Neural cell (in vitro differentiated cells): ENCODE results near the gene OCIAD2. TPM values are rescaled to one million over a fixed set of nuclear protein-coding genes. Genes with fewer than 3 reads are reported as not detected.

ENCODE experiments used
- H2AFZ ChIP-seq: fragments of 200-600, 300-800 bp; sonication (generic), shearing (Covaris generic); 2 replicates; pipeline ENCODE4 v1.6.0; 2014; ENCODE audit warnings: low read depth, mild to moderate bottlenecking, antibody characterized with exemption, low read length, moderate library complexity
- H3F3A ChIP-seq: fragments of 200-600 bp; shearing (Covaris generic); 2 replicates; pipeline ENCODE4 v1.6.1; 2016; ENCODE audit warnings: mild to moderate bottlenecking, moderate library complexity, mixed read lengths, antibody characterized with exemption, low read length; ENCODE audit not compliant: insufficient read depth, poor library complexity, severe bottlenecking
- H3K27ac ChIP-seq: fragments of 200-600, 300-800 bp; sonication (generic), shearing (Covaris generic); 2 replicates; pipeline ENCODE4 v1.5.1; 2014; ENCODE audit warnings: mild to moderate bottlenecking, low read length, moderate library complexity
- H3K27me3 ChIP-seq: fragments of 300-800, 200-600 bp; sonication (generic), shearing (Covaris generic); 2 replicates; pipeline ENCODE4 v1.6.0; 2014; ENCODE audit warnings: mild to moderate bottlenecking, low read depth, low read length, moderate library complexity; ENCODE audit not compliant: insufficient read depth
- H3K36me3 ChIP-seq: fragments of 300-800, 200-600 bp; sonication (generic), shearing (Covaris generic); 2 replicates; pipeline ENCODE4 v1.5.1; 2014; ENCODE audit warnings: mild to moderate bottlenecking, antibody characterized with exemption, low read length, moderate library complexity; ENCODE audit not compliant: insufficient read depth
- H3K4me2 ChIP-seq: fragments of 300-800, 200-600 bp; sonication (generic), shearing (Covaris generic); 2 replicates; pipeline ENCODE4 v1.6.0; 2014; ENCODE audit warnings: mild to moderate bottlenecking, low read length
- H3K4me3 ChIP-seq: fragments of 300-800, 200-600 bp; sonication (generic), shearing (Covaris generic); 2 replicates; pipeline ENCODE4 v1.5.1; 2014; ENCODE audit warnings: mild to moderate bottlenecking, low read length, moderate library complexity
- H3K79me2 ChIP-seq: fragments of 200-600 bp; shearing (Covaris generic); replicated peaks from 2 replicates; pipeline ENCODE4 v1.6.0; 2014; ENCODE audit warnings: mild to moderate bottlenecking, low read length, moderate library complexity; ENCODE audit not compliant: insufficient read depth
- H3K9ac ChIP-seq: fragments of 300-800, 200-600 bp; sonication (generic), shearing (Covaris generic); 2 replicates; pipeline ENCODE4 v1.6.1; 2016; ENCODE audit warnings: mild to moderate bottlenecking, low read length, mixed read lengths
- H3K9me2 ChIP-seq: fragments of 200-600 bp; shearing (Covaris generic); 2 replicates; pipeline ENCODE4 v1.6.1; 2016; ENCODE audit warnings: mild to moderate bottlenecking, low read length, mixed read lengths; ENCODE audit not compliant: insufficient read depth
- H3K9me3 ChIP-seq: fragments of 200-600, 300-800 bp; sonication (generic), shearing (Covaris generic); 2 replicates; pipeline ENCODE4 v1.6.1; 2016; ENCODE audit warnings: mild to moderate bottlenecking, mixed run types, low read length, moderate library complexity, mixed read lengths
- H4K20me1 ChIP-seq: fragments of 200-600 bp; shearing (Covaris generic); 2 replicates; pipeline ENCODE4 v1.6.1; 2016; ENCODE audit warnings: mild to moderate bottlenecking, mixed run types; ENCODE audit not compliant: insufficient read depth
- EP300 ChIP-seq: fragments of 450-650 bp; conservative IDR thresholded peaks from 2 replicates; pipeline ENCODE4 v1.6.1; 2014; ENCODE audit warnings: antibody characterized with exemption, mild to moderate bottlenecking, moderate library complexity; ENCODE audit not compliant: poor library complexity, severe bottlenecking
- EZH2 ChIP-seq: fragments of 200-600, 300-800 bp; shearing (Covaris generic), sonication (generic); IDR thresholded peaks from 2 replicates; pipeline ENCODE4 v1.6.1; 2014; ENCODE audit warnings: antibody characterized with exemption, low read length, borderline replicate concordance, mild to moderate bottlenecking; ENCODE audit not compliant: insufficient read depth, poor library complexity, severe bottlenecking
- MXI1 ChIP-seq: fragments of 450-650 bp; conservative IDR thresholded peaks from 2 replicates; pipeline ENCODE4 v1.6.1; 2014; ENCODE audit warnings: antibody characterized with exemption, mild to moderate bottlenecking; ENCODE audit not compliant: poor library complexity, severe bottlenecking
- POLR2AphosphoS5 ChIP-seq: IDR thresholded peaks from 2 replicates; pipeline ENCODE4 v1.6.1; 2012
- RAD21 ChIP-seq: fragments of 450-650 bp; conservative IDR thresholded peaks from 2 replicates; pipeline ENCODE4 v1.6.1; 2014; ENCODE audit warnings: antibody characterized with exemption, mild to moderate bottlenecking, moderate library complexity
- SMC3 ChIP-seq: fragments of 450-650 bp; conservative IDR thresholded peaks from 2 replicates; pipeline ENCODE4 v1.6.1; 2014; ENCODE audit warnings: antibody characterized with exemption, mild to moderate bottlenecking, moderate library complexity; ENCODE audit not compliant: poor library complexity
- TAF1 ChIP-seq: IDR thresholded peaks from 2 replicates; pipeline ENCODE4 v1.6.1; 2012; ENCODE audit warnings: low read depth
- polyA plus RNA-seq: library from polyadenylated mRNA; depleted of rRNA; stranded (reverse); fragments of >200 nt; gene quantifications from 2 replicates; pipeline ENCODE4 v1.2.3, GENCODE V29; 2014
- TF ChIP-seq, protein P1 (sequence below): fragments of 450-650 bp; IDR thresholded peaks from 2 replicates; pipeline ENCODE4 v1.5.1; 2014; ENCODE audit warnings: antibody characterized with exemption, mild to moderate bottlenecking, moderate library complexity; ENCODE audit not compliant: poor library complexity, severe bottlenecking
- TF ChIP-seq, protein P2 (sequence below): IDR thresholded peaks from 2 replicates; pipeline ENCODE4 v1.6.1; 2012; ENCODE audit warnings: borderline replicate concordance

Gene OCIAD2
- polyA plus RNA-seq, 1 donor from 2014 or later, result 67.2 TPM

- H3K36me3 ChIP-seq, result peaks cover 5% of the 10 kb centered on the region
- peak overlapping the region; percentile 76 for H3K4me3 ChIP-seq
- no peak for TF ChIP-seq EZH2
- TF ChIP-seq MXI1, result no peak
- no peak for TF ChIP-seq SMC3
- TF ChIP-seq RAD21, result no peak
- TF ChIP-seq, protein P1, sequence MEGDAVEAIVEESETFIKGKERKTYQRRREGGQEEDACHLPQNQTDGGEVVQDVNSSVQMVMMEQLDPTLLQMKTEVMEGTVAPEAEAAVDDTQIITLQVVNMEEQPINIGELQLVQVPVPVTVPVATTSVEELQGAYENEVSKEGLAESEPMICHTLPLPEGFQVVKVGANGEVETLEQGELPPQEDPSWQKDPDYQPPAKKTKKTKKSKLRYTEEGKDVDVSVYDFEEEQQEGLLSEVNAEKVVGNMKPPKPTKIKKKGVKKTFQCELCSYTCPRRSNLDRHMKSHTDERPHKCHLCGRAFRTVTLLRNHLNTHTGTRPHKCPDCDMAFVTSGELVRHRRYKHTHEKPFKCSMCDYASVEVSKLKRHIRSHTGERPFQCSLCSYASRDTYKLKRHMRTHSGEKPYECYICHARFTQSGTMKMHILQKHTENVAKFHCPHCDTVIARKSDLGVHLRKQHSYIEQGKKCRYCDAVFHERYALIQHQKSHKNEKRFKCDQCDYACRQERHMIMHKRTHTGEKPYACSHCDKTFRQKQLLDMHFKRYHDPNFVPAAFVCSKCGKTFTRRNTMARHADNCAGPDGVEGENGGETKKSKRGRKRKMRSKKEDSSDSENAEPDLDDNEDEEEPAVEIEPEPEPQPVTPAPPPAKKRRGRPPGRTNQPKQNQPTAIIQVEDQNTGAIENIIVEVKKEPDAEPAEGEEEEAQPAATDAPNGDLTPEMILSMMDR, result no peak
- TF ChIP-seq TAF1, result no peak
- TF ChIP-seq, protein P2, sequence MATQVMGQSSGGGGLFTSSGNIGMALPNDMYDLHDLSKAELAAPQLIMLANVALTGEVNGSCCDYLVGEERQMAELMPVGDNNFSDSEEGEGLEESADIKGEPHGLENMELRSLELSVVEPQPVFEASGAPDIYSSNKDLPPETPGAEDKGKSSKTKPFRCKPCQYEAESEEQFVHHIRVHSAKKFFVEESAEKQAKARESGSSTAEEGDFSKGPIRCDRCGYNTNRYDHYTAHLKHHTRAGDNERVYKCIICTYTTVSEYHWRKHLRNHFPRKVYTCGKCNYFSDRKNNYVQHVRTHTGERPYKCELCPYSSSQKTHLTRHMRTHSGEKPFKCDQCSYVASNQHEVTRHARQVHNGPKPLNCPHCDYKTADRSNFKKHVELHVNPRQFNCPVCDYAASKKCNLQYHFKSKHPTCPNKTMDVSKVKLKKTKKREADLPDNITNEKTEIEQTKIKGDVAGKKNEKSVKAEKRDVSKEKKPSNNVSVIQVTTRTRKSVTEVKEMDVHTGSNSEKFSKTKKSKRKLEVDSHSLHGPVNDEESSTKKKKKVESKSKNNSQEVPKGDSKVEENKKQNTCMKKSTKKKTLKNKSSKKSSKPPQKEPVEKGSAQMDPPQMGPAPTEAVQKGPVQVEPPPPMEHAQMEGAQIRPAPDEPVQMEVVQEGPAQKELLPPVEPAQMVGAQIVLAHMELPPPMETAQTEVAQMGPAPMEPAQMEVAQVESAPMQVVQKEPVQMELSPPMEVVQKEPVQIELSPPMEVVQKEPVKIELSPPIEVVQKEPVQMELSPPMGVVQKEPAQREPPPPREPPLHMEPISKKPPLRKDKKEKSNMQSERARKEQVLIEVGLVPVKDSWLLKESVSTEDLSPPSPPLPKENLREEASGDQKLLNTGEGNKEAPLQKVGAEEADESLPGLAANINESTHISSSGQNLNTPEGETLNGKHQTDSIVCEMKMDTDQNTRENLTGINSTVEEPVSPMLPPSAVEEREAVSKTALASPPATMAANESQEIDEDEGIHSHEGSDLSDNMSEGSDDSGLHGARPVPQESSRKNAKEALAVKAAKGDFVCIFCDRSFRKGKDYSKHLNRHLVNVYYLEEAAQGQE, result no peak
- no peak for TF ChIP-seq EP300
- TF ChIP-seq POLR2AphosphoS5, result no peak
- peak overlapping the region; percentile 39 for H3K4me2 ChIP-seq
- H3K9ac ChIP-seq, result peak overlapping the region; percentile 77
- H4K20me1 ChIP-seq, result no peaks in the 10 kb centered on the region
- peaks cover 3% of the 10 kb centered on the region for H3K79me2 ChIP-seq
- H3K27ac ChIP-seq, result no peak overlapping the region
- no peaks in the 10 kb centered on the region for H3K27me3 ChIP-seq
- H2AFZ ChIP-seq, result no peak overlapping the region
- H3K9me3 ChIP-seq, result no peaks in the 10 kb centered on the region
- no peaks in the 10 kb centered on the region for H3K9me2 ChIP-seq
- H3F3A ChIP-seq, result no peaks in the 10 kb centered on the region
Measured at GRCh38 chr4:48905363-48906015, 1.1 kb downstream of the OCIAD2 start.

GRCh38 chr4:48904541-48905142 lies 1.9 kb downstream of the OCIAD2 start:
- TF ChIP-seq TAF1, result no peak
- no peak overlapping the region for H3K9ac ChIP-seq

More at GRCh38 chr4:48904541-48905142, 1.9 kb downstream of the OCIAD2 start:
- H4K20me1 ChIP-seq, result no peaks in the 10 kb centered on the region
- no peak overlapping the region for H2AFZ ChIP-seq
- no peak overlapping the region for H3K4me2 ChIP-seq
- H3K9me3 ChIP-seq, result no peaks in the 10 kb centered on the region
- peak overlapping the region; percentile 76 for H3K4me3 ChIP-seq
- H3K79me2 ChIP-seq, result peaks cover 3% of the 10 kb centered on the region
- no peak overlapping the region for H3K27ac ChIP-seq
- H3K27me3 ChIP-seq, result no peaks in the 10 kb centered on the region
- H3K9me2 ChIP-seq, result no peaks in the 10 kb centered on the region
- H3F3A ChIP-seq, result no peaks in the 10 kb centered on the region
- peaks cover 5% of the 10 kb centered on the region for H3K36me3 ChIP-seq
